HepG2 (cell line): ENCODE measurements around the gene CRISPLD2. TPM values are rescaled to one million over a fixed set of nuclear protein-coding genes. Genes with fewer than 3 reads are reported as not detected.

Experiments
- GATAD2A ChIP-seq: IDR thresholded peaks from 2 replicates; pipeline ENCODE4 v1.6.1; 2016
- GTF3A ChIP-seq: sonication (generic); formaldehyde crosslinking; conservative IDR thresholded peaks from 2 replicates; pipeline ENCODE4 v1.4.0; 2020; ENCODE audit warnings: mild to moderate bottlenecking, missing genetic modification reagents
- HDAC1 ChIP-seq: sonication (generic); formaldehyde crosslinking; IDR thresholded peaks from 2 replicates; pipeline ENCODE4 v1.5.1; 2020; ENCODE audit warnings: mild to moderate bottlenecking, missing genetic modification reagents
- MAFK ChIP-seq, 2 experiments: IDR thresholded peaks in 1 of 2; conservative IDR thresholded peaks in 1 of 2; 2 replicates each; pipeline ENCODE4 v1.6.1; 2011; ENCODE audit warnings: improper control_type of control experiment in 2 of 2, low read length in 2 of 2
- MYC ChIP-seq: sonication (generic); formaldehyde crosslinking; IDR thresholded peaks from 2 replicates; pipeline ENCODE4 v1.9.0; 2021; ENCODE audit warnings: missing genetic modification reagents, borderline replicate concordance
- SALL1 ChIP-seq: sonication (generic); formaldehyde crosslinking; IDR thresholded peaks from 2 replicates; pipeline ENCODE4 v1.8.0; 2022; ENCODE audit warnings: mild to moderate bottlenecking, missing genetic modification reagents
- TBX3 ChIP-seq: fragments of 450-650 bp; IDR thresholded peaks from 2 replicates; pipeline ENCODE4 v1.6.1; 2017; ENCODE audit warnings: antibody characterized with exemption, mild to moderate bottlenecking, inconsistent platforms, borderline replicate concordance
- YY1 ChIP-seq: IDR thresholded peaks from 2 replicates; pipeline ENCODE4 v1.6.1; 2011; ENCODE audit warnings: low read length, low read depth, moderate library complexity, mild to moderate bottlenecking; ENCODE audit not compliant: insufficient read depth, insufficient replicate concordance
- ZNF10 ChIP-seq: sonication (generic); formaldehyde crosslinking; IDR thresholded peaks from 2 replicates; pipeline ENCODE4 v1.4.0; 2020; ENCODE audit warnings: mild to moderate bottlenecking, low read depth, missing genetic modification reagents, borderline replicate concordance
- ZNF260 ChIP-seq: sonication (generic); formaldehyde crosslinking; IDR thresholded peaks from 2 replicates; pipeline ENCODE4 v1.4.0; 2020; ENCODE audit warnings: missing genetic modification reagents, low read depth, mild to moderate bottlenecking, borderline replicate concordance
- ZNF792 ChIP-seq: IDR thresholded peaks from 2 replicates; pipeline ENCODE4 v1.6.1; 2016
- polyA plus RNA-seq, 8 experiments: library from polyadenylated mRNA; depleted of rRNA in 3 of 8; stranded (reverse) in 7 of 8; unstranded in 1 of 8; fragments of >200 nt; fragmentation: Illumina TruSeq in 4 of 8; extraction: Trizol in 4 of 8; gene quantifications; 2 replicates each; pipeline versions ENCODE4 v1.2.1 to v1.2.3, GENCODE V29; 2011 to 2016; ENCODE audit warnings: low read depth in 4 of 8, missing spikeins in 1 of 8, mixed read lengths in 1 of 8; ENCODE audit not compliant: insufficient read depth in 1 of 8
- total RNA-seq, 5 experiments: library from RNA; depleted of rRNA; stranded (reverse); fragments of >200 nt; fragmentation: Illumina TruSeq; extraction: Trizol; gene quantifications; 2 replicates each; pipeline ENCODE4 v1.2.3, GENCODE V29; 2016; ENCODE audit warnings: low read depth in 1 of 5
- TF ChIP-seq, protein P1 (sequence below): sonication (generic); formaldehyde crosslinking; conservative IDR thresholded peaks from 2 replicates; pipeline ENCODE4 v1.4.0; 2020; ENCODE audit warnings: mild to moderate bottlenecking, missing genetic modification reagents, moderate library complexity
- TF ChIP-seq, protein P2 (sequence below): sonication (generic); formaldehyde crosslinking; IDR thresholded peaks from 2 replicates; pipeline ENCODE4 v1.8.1; 2022; ENCODE audit warnings: low read depth, mild to moderate bottlenecking, missing genetic modification reagents
- TF ChIP-seq, protein P3 (sequence below): sonication (generic); formaldehyde crosslinking; IDR thresholded peaks from 2 replicates; pipeline ENCODE4 v1.4.0; 2020; ENCODE audit warnings: missing genetic modification reagents, borderline replicate concordance
- TF ChIP-seq, protein P4 (sequence below): sonication (generic); formaldehyde crosslinking; IDR thresholded peaks from 2 replicates; pipeline ENCODE4 v1.8.0; 2022; ENCODE audit warnings: mild to moderate bottlenecking, missing genetic modification reagents, moderate library complexity
- TF ChIP-seq, protein P5 (sequence below): sonication (generic); formaldehyde crosslinking; IDR thresholded peaks from 2 replicates; pipeline ENCODE4 v1.5.0; 2020; ENCODE audit warnings: mild to moderate bottlenecking, missing genetic modification reagents

CRISPLD2 gene
- total and polyA plus RNA-seq, 2 of the 13 experiments (the other 11 are each of a cell fraction or from before 2014, with no cell fraction given): 0.04 to 0.31 TPM

DNA sequence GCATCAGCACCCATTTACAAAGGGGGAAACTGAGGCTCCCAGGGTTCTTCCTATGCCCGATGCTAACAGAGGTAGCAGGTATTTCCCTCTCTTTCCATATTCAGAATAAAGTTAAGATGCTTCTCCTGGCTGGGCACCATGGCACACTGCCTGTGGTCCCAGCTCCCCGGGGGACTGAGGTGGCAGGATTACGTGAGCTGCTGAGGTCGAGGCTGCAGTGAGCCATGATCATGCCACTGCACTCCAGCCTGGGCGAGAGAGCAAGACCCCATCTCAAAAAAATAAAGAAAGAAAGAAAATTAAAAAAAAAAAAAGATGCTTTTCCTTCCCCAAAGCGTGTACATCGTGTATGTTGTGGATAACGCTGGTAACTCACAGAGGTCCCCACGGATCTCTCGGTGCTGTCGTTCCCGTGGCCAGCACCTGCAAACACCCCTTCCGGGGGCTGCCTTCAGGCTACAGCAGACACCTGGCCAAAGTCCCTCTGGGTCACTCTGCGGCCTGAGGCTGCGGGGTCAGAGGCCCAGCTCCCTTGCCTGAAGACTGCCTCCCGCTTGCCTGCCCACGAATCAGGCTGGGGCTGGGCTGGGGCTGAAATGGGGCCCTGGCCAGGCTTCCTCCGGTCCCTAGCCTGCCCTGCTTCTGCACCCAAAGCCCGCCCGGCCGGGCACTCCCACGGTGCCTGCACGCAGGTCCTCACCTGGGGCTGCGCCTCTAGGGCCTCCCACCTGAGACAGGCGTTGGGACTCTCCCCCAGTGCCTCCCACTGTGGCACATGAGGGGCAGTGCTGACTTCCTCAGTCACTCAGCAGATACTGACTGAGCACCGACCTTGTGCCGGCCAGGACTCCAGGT, 128.4 kb downstream of the CRISPLD2 start (continued):
- TF ChIP-seq ZNF792 (CRISPR knock-in tag) (peak; percentile 30; the same call in 1 of the 2 replicates), GATAD2A (CRISPR knock-in tag) (peak; percentile 77), SALL1 (peak; percentile 82; the same call in 1 of the 2 replicates), HDAC1 (CRISPR knock-in tag) (peak; percentile 92), ZNF10 (CRISPR knock-in tag) (no peak), TBX3 (no peak), ZNF260 (CRISPR knock-in tag) (no peak; the same call in 1 of the 2 replicates), MYC (CRISPR knock-in tag) (peak; percentile 18; the same call in 1 of the 2 replicates), GTF3A (CRISPR knock-in tag) (no peak), YY1 (peak; percentile 45), MAFK (conservative IDR thresholded peaks at IDR 0.05 in 1 of 2, IDR thresholded peaks at IDR 0.05 in 1 of 2; ENCODE audit: low read length in 2 of 2) (no peak)
- TF ChIP-seq, protein P1, sequence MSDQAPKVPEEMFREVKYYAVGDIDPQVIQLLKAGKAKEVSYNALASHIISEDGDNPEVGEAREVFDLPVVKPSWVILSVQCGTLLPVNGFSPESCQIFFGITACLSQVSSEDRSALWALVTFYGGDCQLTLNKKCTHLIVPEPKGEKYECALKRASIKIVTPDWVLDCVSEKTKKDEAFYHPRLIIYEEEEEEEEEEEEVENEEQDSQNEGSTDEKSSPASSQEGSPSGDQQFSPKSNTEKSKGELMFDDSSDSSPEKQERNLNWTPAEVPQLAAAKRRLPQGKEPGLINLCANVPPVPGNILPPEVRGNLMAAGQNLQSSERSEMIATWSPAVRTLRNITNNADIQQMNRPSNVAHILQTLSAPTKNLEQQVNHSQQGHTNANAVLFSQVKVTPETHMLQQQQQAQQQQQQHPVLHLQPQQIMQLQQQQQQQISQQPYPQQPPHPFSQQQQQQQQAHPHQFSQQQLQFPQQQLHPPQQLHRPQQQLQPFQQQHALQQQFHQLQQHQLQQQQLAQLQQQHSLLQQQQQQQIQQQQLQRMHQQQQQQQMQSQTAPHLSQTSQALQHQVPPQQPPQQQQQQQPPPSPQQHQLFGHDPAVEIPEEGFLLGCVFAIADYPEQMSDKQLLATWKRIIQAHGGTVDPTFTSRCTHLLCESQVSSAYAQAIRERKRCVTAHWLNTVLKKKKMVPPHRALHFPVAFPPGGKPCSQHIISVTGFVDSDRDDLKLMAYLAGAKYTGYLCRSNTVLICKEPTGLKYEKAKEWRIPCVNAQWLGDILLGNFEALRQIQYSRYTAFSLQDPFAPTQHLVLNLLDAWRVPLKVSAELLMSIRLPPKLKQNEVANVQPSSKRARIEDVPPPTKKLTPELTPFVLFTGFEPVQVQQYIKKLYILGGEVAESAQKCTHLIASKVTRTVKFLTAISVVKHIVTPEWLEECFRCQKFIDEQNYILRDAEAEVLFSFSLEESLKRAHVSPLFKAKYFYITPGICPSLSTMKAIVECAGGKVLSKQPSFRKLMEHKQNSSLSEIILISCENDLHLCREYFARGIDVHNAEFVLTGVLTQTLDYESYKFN (CRISPR knock-in tag): peak; percentile 95
- TF ChIP-seq, protein P2, sequence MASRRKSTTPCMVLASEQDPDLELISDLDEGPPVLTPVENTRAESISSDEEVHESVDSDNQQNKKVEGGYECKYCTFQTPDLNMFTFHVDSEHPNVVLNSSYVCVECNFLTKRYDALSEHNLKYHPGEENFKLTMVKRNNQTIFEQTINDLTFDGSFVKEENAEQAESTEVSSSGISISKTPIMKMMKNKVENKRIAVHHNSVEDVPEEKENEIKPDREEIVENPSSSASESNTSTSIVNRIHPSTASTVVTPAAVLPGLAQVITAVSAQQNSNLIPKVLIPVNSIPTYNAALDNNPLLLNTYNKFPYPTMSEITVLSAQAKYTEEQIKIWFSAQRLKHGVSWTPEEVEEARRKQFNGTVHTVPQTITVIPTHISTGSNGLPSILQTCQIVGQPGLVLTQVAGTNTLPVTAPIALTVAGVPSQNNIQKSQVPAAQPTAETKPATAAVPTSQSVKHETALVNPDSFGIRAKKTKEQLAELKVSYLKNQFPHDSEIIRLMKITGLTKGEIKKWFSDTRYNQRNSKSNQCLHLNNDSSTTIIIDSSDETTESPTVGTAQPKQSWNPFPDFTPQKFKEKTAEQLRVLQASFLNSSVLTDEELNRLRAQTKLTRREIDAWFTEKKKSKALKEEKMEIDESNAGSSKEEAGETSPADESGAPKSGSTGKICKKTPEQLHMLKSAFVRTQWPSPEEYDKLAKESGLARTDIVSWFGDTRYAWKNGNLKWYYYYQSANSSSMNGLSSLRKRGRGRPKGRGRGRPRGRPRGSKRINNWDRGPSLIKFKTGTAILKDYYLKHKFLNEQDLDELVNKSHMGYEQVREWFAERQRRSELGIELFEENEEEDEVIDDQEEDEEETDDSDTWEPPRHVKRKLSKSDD: 0 out of 2 replicates have a peak, but pooled peaks have one; percentile 17
- TF ChIP-seq, protein P3, sequence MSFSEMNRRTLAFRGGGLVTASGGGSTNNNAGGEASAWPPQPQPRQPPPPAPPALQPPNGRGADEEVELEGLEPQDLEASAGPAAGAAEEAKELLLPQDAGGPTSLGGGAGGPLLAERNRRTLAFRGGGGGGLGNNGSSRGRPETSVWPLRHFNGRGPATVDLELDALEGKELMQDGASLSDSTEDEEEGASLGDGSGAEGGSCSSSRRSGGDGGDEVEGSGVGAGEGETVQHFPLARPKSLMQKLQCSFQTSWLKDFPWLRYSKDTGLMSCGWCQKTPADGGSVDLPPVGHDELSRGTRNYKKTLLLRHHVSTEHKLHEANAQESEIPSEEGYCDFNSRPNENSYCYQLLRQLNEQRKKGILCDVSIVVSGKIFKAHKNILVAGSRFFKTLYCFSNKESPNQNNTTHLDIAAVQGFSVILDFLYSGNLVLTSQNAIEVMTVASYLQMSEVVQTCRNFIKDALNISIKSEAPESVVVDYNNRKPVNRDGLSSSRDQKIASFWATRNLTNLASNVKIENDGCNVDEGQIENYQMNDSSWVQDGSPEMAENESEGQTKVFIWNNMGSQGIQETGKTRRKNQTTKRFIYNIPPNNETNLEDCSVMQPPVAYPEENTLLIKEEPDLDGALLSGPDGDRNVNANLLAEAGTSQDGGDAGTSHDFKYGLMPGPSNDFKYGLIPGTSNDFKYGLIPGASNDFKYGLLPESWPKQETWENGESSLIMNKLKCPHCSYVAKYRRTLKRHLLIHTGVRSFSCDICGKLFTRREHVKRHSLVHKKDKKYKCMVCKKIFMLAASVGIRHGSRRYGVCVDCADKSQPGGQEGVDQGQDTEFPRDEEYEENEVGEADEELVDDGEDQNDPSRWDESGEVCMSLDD (CRISPR knock-in tag): no peak
- TF ChIP-seq, protein P4, sequence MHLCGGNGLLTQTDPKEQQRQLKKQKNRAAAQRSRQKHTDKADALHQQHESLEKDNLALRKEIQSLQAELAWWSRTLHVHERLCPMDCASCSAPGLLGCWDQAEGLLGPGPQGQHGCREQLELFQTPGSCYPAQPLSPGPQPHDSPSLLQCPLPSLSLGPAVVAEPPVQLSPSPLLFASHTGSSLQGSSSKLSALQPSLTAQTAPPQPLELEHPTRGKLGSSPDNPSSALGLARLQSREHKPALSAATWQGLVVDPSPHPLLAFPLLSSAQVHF (CRISPR knock-in tag): no peak
- TF ChIP-seq, protein P5, sequence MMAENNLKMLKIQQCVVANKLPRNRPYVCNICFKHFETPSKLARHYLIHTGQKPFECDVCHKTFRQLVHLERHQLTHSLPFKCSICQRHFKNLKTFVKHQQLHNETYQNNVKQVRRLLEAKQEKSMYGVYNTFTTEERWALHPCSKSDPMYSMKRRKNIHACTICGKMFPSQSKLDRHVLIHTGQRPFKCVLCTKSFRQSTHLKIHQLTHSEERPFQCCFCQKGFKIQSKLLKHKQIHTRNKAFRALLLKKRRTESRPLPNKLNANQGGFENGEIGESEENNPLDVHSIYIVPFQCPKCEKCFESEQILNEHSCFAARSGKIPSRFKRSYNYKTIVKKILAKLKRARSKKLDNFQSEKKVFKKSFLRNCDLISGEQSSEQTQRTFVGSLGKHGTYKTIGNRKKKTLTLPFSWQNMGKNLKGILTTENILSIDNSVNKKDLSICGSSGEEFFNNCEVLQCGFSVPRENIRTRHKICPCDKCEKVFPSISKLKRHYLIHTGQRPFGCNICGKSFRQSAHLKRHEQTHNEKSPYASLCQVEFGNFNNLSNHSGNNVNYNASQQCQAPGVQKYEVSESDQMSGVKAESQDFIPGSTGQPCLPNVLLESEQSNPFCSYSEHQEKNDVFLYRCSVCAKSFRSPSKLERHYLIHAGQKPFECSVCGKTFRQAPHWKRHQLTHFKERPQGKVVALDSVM (CRISPR knock-in tag): peak; percentile 89
